HFF-Myc (cell line): ENCODE results near the gene TLE6.
A peak's percentile ranks its signal among the peaks of the same experiment; 100 is the strongest.
"Not testable (repeated sequence)": the region's sequence is repeated elsewhere in the genome, so short reads cannot be mapped to it uniquely, and the experiment has no call there.

ENCODE experiments used
- DNase-seq: peaks from one replicate; pipeline ENCODE4 v3.0.0-alpha.2; 2011; ENCODE audit warnings: low read depth; ENCODE audit errors: extremely low read depth
- H3K4me3 ChIP-seq: replicated peaks from 2 replicates; pipeline ENCODE4 v1.5.1; 2011; ENCODE audit warnings: low read depth, mild to moderate bottlenecking, control low read depth, low read length
- CTCF ChIP-seq: IDR thresholded peaks from 2 replicates; pipeline ENCODE4 v1.5.1; 2012; ENCODE audit warnings: mild to moderate bottlenecking, low read depth, low read length, control low read depth; ENCODE audit errors: missing control alignments

Gene TLE6

GRCh38 chr19:2962018-2962670, 15.2 kb upstream of the TLE6 start:
- peak; percentile 71 for DNase-seq
- peak; percentile 53 for TF ChIP-seq CTCF
- no peak overlapping the region for H3K4me3 ChIP-seq

- no peak overlapping the region for H3K4me3 ChIP-seq
- no peak for DNase-seq
- TF ChIP-seq CTCF = no peak
Measured at GRCh38 chr19:2963122-2963521, 14.2 kb upstream of the TLE6 start.

GRCh38 chr19:2963631-2964030, 13.7 kb upstream of the TLE6 start:
- H3K4me3 ChIP-seq, DNase-seq: not testable (repeated sequence)

- no peak for TF ChIP-seq CTCF
- DNase-seq = no peak
- H3K4me3 ChIP-seq = no peak overlapping the region
Measured at GRCh38 chr19:2964874-2965273, 12.5 kb upstream of the TLE6 start.

- DNase-seq = no peak
- TF ChIP-seq CTCF = no peak
- no peak overlapping the region for H3K4me3 ChIP-seq
Measured at GRCh38 chr19:2967972-2968371, 9.4 kb upstream of the TLE6 start.

- H3K4me3 ChIP-seq = no peak overlapping the region
- no peak for DNase-seq
- TF ChIP-seq CTCF = no peak
Measured at GRCh38 chr19:2969104-2969504, 8.3 kb upstream of the TLE6 start.

- H3K4me3 ChIP-seq = no peak overlapping the region
- no peak for DNase-seq
Measured at GRCh38 chr19:2970201-2970835, 7.0 kb upstream of the TLE6 start.

More at GRCh38 chr19:2970201-2970835, 7.0 kb upstream of the TLE6 start:
- no peak for TF ChIP-seq CTCF
